Heart left ventricle (tissue), 13 donors: ENCODE results near the gene BRICD5.

Experiments used
- POLR2A ChIP-seq, 2 donors: fragments of 450-650 bp; IDR thresholded peaks; one replicate each; pipeline ENCODE4 v1.6.1; 2017; ENCODE audit warnings: antibody characterized with exemption in 2 of 2, mild to moderate bottlenecking in 2 of 2, moderate library complexity in 2 of 2
- TF ChIP-seq, protein P1 (sequence below), 12 donors: fragments of 200-600 bp; sonication (generic) in 4 of 12; IDR thresholded peaks; one replicate each; pipeline versions ENCODE4 v1.5.0 to v1.8.0; 2018 to 2022; ENCODE audit warnings: antibody characterized with exemption in 12 of 12, mild to moderate bottlenecking in 5 of 12
- donor health status: ischemic (EF 13 %, LVEDD 7.1; RV severe dilation, severe dysfunction).
- donor health status: DM: no; HTN: yes; CAD: no.
- donor health status: DM: no; HTN: no; CAD: no.
- donor health status: ischemic (EF 25% LVEDD 6.9; RV normal size, moderate dysfunction).
- donor health status: ischemic (EF 25% LVEDD 5.7; RV mildly dilated, moderate dysfunction).
- donor health status: ischemic (EF 35%, LVEDD 5.7; RV mildly dilated, moderate dysfunction).
- donor health status: nonischemic (EF 11% LVEDD 7.7; RV severe dilation, severe dysfunction).
- donor health status: DM: yes; HTN: yes; CAD: no.
- donor health status: PGD.
- donor health status: ischemic (EF 29% LVEDD 5.4; RV normal size, mild dysfunction).
- donor health status: nonischemic (EF 23%, LVEDD 6.1; RV moderate dilation, normal function).

DNA sequence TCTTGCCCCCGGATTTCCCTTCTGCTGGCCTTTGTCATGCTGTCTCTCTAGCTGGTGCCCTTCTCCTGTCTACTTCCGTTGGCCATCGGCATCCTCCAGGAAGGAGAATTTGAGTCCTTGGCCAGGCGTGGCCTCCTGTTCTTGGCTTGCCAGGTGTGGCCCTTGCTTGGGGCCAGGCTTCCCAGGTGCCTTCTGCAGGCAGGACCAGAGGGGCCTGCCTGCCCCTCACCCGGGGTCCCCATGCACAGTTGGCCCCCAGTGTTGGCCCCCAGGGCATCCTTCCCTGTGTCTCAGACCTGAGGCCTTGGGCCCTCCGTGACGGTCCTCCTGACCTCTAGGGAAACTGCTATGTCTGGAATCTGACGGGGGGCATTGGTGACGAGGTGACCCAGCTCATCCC, 2.8 kb downstream of the BRICD5 start:
- TF ChIP-seq, protein P1, sequence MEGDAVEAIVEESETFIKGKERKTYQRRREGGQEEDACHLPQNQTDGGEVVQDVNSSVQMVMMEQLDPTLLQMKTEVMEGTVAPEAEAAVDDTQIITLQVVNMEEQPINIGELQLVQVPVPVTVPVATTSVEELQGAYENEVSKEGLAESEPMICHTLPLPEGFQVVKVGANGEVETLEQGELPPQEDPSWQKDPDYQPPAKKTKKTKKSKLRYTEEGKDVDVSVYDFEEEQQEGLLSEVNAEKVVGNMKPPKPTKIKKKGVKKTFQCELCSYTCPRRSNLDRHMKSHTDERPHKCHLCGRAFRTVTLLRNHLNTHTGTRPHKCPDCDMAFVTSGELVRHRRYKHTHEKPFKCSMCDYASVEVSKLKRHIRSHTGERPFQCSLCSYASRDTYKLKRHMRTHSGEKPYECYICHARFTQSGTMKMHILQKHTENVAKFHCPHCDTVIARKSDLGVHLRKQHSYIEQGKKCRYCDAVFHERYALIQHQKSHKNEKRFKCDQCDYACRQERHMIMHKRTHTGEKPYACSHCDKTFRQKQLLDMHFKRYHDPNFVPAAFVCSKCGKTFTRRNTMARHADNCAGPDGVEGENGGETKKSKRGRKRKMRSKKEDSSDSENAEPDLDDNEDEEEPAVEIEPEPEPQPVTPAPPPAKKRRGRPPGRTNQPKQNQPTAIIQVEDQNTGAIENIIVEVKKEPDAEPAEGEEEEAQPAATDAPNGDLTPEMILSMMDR (IDR thresholded peaks at IDR 0.05), result no peak
- no peak for TF ChIP-seq POLR2A (IDR thresholded peaks at IDR 0.05)
